ENCODE measurements around the gene TPRX2.
"Not testable (repeated sequence)": the region's sequence is repeated elsewhere in the genome, so short reads cannot be mapped to it uniquely, and the experiment has no call there.

The TPRX2 gene, protein sequence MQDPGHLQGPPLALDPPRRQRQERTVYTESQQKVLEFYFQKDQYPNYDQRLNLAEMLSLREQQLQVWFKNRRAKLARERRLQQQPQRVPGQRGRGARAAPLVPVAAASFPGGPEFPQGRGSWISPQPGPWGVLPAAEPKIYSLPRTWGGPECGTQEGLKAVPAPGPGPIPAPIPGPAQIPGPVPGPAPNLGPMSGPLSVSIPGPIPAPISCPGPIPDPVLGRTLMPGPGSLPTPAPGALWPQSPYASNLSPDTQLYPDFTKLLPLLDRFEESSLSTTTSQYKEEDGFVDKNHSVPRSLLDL

DNA sequence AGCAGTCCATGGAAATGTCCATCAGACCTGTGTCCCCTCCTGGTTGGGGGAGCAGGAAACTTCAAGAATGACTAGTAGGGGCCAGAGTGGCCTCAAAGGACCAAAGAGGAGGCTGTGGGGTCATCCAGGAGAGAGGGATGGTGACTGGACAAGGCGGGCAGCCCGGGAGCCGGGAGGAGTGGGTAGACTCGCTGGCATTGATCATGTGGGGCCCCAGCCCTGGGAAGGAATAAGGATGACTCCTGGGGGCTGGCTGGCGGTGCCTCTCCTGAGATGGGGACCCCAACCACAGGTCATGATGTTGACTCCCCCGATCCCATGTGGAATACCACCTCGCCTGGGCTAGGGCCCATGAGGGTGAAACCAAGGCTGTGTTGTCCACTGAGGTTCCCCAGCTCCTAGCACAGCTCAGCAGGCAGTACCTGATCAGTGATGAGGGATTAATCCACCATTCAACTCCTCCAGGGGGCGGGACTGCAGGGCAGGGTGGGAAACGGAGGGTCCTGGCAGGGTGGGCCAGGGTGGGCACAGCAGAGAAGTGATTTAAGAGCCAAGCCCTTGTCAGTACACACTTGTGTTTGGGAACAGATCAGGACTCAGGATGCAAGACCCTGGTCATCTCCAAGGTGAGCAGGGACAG lies at the start of gene TPRX2:
Gene TPRX2 (plus strand): TSS at position 590 of the 640 bp plus-strand sequence. CDS start 12 bp downstream, at position 602.
- DNase-seq (ENCODE audit: low read depth), result not testable (repeated sequence)

DNA sequence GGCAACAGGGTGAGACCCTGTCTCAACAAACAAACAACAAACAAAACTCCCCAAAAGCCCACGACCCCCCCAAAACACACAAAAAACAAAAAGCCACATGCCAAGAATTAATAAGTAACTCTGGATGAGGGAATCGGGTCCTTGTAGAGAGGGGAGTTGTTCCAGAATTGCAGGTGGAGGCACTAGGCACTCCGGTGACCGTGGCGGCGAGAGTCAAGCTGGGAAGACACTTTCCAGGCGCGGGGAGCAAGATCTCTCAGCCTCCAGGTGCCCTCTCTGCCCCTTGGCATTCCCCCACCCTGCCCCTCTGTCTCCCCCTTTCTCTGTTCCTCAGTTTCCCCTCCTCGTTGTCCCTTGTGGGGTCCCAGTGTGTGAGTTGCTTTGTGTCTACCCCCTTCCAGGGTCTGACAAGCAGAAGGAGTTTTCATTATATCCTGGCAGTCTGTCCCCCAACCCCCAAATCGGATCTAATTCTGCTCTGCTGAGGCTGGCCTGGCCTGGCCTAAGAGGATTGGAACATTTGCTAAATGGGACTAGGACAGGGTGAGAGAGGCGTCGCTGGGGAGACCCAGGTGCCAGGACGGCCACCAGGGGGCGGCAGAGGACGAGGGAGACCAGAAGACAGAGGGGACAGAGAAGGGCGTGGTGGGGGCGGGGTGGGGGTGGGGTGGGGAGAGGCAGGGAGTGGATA lies 45.6 kb upstream of the TPRX2 start:
- DNase-seq (ENCODE audit: low read depth), result no peak

DNA sequence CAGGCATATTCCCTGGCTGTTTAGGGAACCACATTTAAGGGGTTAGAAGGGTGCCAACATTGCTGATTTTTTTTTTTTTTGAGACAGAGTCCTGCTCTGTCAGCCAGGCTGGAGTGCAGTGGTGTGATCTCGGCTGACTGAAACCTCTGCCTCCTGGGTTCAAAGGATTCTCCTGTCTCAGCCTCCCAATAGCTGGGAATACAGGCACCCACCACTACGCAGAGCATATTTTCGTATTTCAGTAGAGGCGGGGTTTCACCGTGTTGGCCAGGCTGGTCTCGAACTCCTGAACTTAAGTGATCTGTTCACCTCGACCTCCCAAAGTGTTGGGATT lies 45.1 kb upstream of the TPRX2 start:
- no peak for DNase-seq (ENCODE audit: low read depth)

DNA sequence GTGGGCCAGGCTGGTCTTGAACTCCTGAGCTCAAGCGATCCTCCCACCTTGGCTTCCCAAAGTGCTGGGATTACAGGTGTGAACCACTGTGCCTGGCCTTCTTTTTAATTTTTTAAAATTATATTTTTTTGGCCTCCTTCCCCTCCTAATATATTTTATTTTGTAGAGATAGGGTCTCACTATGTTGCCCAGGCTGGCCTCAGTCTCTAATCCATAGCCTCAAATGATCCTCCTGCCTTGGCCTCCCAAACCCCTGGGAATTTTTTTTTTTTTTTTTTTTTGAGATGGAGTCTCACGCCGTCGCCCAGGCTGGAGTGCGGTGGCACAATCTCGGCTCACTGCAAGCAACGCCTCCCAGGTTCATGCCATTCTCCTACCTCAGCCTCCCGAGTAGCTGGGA lies 42.8 kb upstream of the TPRX2 start:
- DNase-seq (ENCODE audit: low read depth), result not testable (repeated sequence)

DNA sequence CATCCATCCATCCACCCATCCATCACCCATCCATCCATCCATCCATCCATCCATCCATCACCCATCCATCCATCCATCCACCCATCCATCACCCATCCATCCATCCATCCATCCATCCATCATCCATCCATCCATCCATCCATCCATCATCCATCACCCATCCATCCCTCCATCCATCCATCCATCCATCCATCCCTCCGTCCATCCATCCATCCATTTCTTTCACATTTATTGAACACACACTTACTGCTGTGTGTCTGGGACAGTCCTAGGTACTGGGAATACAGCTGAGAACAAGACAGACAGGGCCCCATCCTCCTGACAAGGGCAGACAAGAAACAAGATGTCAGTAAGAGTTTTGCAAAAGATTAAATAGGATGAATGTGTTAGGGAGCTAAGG lies 40.8 kb upstream of the TPRX2 start:
- not testable (repeated sequence) for DNase-seq (ENCODE audit: low read depth)

GRCh38 chr19:47819858-47820257 lies 39.2 kb upstream of the TPRX2 start:
- DNase-seq (ENCODE audit: low read depth), result no peak

- no peak for DNase-seq (ENCODE audit: low read depth)
Observed at GRCh38 chr19:47820410-47820809, 38.6 kb upstream of the TPRX2 start.

DNA sequence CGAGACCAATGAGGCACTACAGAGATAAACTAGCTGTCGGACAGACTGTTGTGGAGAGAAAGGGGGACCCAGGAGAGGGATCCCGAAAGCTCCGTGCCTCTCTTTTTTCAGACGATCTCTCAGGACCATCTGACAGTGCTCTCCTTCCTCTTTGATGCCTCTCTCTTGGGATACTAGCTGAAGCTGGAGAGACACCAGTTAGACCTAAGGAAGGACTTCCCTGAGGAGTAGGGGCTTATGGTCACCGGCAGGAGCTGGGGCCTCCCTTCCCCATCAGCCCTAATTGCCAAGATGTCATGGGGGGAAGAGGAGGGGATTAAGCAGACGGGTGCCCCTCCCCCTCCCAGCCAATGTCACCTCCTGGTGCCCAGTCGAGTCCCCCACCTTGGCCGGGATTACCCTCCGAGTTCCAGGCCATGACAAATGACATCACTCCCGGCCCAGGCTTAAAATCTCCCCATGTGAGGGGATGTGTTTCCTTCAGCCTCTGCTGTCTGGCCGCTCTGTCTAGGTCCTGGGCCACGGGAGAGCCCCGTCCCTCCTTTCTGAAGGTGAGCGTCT lies 37.5 kb upstream of the TPRX2 start, which contains the start of gene CRX:
Gene CRX (plus strand): TSS at position 478 of the 561 bp plus-strand sequence. CDS start 12,507 bp downstream, outside the sequence.
- DNase-seq (ENCODE audit: low read depth), result no peak

- DNase-seq (ENCODE audit: low read depth), result no peak
Observed at GRCh38 chr19:47824396-47824795, 34.6 kb upstream of the TPRX2 start.

DNA sequence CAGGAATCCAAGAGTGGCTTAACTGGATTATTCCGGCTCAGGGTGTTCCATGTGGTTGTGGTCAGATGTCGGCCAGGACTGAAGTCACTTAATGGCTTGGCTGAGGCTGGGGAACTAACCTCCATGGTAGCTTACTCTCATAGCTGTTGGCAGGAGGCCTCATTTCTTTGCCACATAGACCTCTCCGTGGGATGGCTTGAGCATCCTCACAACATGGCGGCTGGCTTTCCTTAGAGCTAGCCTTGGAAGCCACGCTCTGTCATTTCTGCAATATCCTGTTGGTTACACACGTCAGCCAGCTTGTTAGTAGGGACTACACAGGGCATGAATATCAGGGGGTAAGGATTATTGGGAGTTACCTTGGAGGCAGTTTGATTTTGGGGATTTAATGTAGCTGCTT lies 32.2 kb upstream of the TPRX2 start:
- DNase-seq (ENCODE audit: low read depth), result no peak

DNA sequence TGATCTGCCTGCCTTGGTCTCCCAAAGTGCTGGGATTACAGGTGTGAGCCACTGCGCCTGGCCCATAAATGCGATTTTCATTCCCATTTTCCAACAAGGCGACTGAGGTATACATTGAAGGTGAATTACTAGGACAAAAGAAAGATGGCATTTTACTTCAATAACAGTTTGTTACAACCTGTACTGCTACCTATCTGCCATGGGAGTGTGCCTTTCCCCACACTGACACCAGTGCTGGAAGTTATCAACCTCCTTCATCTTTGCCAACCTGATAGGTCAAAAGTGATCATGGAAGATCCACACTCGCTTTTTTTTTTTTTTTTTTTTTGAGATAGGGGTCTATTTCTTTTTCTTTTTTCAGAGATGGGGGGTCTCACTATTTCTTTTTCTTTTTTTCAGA lies 26.3 kb upstream of the TPRX2 start:
- no peak for DNase-seq (ENCODE audit: low read depth)

DNA sequence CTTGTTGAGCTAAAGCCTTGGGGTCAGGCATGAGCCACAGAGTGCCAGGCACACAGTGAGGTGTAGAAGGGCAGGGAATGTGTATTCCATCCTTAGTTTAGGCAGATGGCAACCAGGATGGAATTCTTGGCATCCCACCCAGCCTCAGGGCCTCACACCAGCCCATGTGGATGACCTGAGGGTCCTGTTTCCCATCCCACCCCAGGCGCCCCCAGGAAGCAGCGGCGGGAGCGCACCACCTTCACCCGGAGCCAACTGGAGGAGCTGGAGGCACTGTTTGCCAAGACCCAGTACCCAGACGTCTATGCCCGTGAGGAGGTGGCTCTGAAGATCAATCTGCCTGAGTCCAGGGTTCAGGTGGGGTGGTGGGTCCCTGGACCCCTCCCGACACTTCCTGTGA lies 23.0 kb upstream of the TPRX2 start:
- no peak for DNase-seq (ENCODE audit: low read depth)

- DNase-seq (ENCODE audit: low read depth), result no peak
Observed at GRCh38 chr19:47839411-47839810, 19.6 kb upstream of the TPRX2 start.

DNA sequence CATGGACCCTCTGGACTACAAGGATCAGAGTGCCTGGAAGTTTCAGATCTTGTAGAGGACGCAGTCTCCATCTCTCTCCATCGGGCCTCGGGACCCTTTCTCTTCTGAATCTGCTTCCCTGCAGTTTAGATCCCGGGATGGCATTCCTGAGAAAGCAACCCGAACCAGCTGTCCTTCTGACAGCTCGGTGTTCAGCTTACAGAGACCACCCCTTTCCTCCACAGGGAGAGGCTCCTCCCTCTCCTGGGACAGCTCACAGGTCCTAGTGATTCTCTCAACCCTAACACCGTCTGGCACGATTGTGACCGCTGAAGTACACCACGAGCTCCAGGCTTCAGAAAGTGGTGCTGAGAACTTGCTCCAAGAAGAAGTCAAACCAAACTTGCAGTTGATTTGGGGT lies 19.1 kb upstream of the TPRX2 start:
- DNase-seq (ENCODE audit: low read depth), result no peak

DNA sequence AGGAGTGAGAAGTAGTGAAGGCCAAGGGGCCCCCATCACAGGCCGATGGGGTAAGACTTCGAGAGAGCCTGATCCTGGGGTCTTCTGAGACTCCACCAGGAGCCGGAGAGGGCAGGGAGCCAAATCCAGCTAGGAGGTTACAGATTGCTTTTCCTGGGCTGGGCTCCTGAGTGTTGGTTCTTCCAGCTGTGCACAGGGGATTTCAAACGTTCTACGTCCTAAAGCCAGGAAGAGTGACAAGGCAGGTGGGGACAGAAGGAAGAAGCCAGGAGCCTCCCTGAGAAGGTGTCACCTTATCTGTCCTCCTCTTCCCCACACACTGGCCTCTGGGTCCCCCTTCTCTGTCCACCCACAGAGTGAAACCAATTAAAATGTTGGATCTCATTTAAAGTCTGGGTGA lies 16.1 kb upstream of the TPRX2 start:
- no peak for DNase-seq (ENCODE audit: low read depth)

GRCh38 chr19:47848425-47848822 lies 10.6 kb upstream of the TPRX2 start:
- no peak for DNase-seq (ENCODE audit: low read depth)

DNA sequence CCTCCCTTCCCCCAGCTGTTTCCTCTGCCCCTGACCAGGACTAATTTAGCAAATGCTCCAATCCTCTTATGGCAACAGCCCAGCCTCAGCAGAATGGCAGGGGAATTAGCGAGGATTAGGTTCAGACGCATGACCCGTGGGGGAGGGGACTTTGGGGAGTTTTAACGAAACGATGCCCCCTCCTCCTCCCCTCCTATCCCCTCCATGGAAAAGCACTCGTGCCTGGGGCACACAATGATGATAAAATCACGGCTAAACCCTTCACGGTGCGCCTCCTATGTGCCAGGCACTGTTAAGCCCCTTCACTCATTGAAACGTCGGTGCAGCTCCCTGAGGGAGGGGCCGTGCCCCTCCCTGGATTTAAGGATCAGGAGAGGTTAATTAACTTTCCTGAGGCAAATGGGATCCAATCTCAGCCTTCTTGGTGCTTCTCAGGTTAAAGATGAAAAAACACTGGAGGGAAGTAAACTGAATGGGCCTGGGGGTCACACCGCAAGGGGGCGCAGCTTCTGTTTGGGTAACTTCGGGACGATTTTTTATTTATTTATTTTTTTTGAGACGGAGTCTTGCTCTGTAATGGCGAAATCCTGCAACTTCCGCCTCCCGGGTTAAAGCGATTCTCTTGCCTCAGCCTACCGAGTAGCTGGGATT lies 10.1 kb upstream of the TPRX2 start:
- DNase-seq (ENCODE audit: low read depth), result no peak

GRCh38 chr19:47853003-47853402 lies 6.0 kb upstream of the TPRX2 start:
- DNase-seq (ENCODE audit: low read depth), result no peak

- no peak for DNase-seq (ENCODE audit: low read depth)
Observed at GRCh38 chr19:47854459-47854858, 4.6 kb upstream of the TPRX2 start.

DNA sequence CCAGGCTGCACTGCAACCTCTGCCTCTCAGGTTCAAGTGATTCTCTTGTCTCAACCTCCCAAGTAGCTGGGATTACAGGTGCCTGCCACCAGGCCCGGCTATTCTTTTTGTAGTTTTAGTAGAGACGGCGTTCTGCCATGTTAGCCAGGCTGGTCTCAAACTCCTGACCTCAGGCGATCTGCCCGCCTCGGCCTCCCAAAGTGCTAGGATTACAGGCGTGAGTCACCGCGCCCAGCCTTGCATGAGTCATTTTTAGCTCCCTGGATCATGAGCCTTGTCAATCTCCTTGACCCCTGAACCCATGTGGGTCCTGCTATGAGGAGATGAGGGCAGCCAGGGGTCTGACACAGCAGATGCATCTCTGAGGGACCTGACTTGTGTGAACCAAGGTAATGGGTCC lies 804 bp upstream of the TPRX2 start:
- not testable (repeated sequence) for DNase-seq (ENCODE audit: low read depth)

GRCh38 chr19:47859838-47860237 lies 803 bp downstream of the TPRX2 start:
- DNase-seq (ENCODE audit: low read depth), result not testable (repeated sequence)

- no peak for DNase-seq (ENCODE audit: low read depth)
Observed at GRCh38 chr19:47860602-47861297, 1.7 kb downstream of the TPRX2 start.

All from GM04503 (cell line).